ENCODE results near the gene TLE2.
"Not testable (repeated sequence)": the region's sequence is repeated elsewhere in the genome, so short reads cannot be mapped to it uniquely, and the experiment has no call there.

The TLE2 gene

GRCh38 chr19:3041327-3041726 is 12.2 kb upstream of the TLE2 start:
- H3K4me3 ChIP-seq (ENCODE audit: low read length): no peak overlapping the region
- no peak for DNase-seq (ENCODE audit: low read depth, low spot score)

DNA sequence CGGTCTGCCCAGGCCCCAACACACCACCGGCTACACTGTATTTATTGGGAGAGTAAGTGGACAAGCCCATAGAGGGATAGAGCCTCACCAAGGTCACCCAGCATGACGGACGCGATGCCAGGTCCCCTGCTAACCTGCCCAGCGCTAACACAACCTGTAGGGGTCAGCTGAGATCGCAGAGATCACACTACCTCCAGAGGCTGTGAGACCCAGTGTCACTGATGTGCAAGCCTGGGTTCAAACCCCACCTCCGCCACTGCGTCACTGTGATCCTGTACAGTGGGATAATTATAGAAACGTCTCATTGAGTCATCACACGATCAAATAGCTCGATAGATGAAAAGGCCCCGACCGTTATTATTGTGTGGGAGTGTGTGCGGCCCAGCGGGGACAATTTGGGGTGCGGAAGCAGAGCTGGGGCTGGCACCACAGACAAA is 10.6 kb upstream of the TLE2 start:
- H3K4me3 ChIP-seq (ENCODE audit: low read length): no peak overlapping the region
- no peak for DNase-seq (ENCODE audit: low read depth, low spot score)

- DNase-seq (ENCODE audit: low read depth, low spot score): no peak
- H3K4me3 ChIP-seq (ENCODE audit: low read length): no peak overlapping the region
These were observed 10.0 kb upstream of the TLE2 start for GRCh38 chr19:3039125-3039524.

DNA sequence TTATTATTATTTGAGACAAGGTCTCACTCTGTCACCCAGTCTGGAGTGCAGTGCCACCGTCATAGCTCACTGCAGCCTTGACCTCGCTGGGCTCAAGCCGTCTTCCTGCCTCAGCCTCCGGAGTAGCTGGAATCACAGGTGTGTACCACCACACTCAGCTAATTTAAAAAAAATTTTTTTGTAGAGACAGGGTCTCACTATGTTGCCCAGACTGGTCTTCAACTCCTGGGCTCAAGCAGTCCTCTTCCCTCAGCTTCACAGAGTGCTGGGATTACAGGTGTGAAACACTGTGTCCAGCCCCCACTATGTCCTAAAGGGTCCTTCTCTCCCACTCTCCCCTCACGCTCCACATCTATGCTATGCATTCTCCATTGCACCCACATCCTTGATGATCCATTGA is 9.1 kb upstream of the TLE2 start:
- H3K4me3 ChIP-seq (ENCODE audit: low read length): no peak overlapping the region
- DNase-seq (ENCODE audit: low read depth, low spot score): no peak

DNA sequence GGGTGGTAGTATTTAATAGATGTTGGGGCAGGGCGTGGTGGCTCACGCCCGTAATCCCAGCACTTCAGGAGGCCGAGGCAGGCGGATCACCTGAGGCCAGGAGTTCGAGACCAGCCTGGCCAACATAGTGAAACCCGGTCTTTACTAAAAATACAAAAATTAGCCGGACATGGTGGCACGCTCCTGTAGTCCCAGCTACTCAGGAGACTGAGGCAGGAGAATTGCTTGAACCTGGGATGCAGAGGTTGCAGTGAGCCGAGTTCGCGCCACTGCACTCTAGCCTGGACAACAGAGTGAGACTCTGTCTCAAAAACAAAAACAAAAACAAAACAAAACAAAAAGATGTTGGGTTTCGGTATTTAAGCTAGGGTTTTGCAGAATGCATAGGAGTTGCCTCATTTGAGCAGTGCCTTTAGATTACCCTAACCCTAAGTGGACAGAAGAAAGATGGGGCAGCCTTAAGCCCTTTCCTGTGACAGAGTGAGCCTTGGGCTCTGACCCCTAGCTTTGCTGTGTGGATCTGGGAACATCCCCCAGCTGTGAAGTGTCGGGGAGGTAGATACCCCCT is 8.0 kb upstream of the TLE2 start:
- peak overlapping the region; percentile 82 for H3K4me3 ChIP-seq (ENCODE audit: low read length)
- not testable (repeated sequence) for DNase-seq (ENCODE audit: low read depth, low spot score)

DNA sequence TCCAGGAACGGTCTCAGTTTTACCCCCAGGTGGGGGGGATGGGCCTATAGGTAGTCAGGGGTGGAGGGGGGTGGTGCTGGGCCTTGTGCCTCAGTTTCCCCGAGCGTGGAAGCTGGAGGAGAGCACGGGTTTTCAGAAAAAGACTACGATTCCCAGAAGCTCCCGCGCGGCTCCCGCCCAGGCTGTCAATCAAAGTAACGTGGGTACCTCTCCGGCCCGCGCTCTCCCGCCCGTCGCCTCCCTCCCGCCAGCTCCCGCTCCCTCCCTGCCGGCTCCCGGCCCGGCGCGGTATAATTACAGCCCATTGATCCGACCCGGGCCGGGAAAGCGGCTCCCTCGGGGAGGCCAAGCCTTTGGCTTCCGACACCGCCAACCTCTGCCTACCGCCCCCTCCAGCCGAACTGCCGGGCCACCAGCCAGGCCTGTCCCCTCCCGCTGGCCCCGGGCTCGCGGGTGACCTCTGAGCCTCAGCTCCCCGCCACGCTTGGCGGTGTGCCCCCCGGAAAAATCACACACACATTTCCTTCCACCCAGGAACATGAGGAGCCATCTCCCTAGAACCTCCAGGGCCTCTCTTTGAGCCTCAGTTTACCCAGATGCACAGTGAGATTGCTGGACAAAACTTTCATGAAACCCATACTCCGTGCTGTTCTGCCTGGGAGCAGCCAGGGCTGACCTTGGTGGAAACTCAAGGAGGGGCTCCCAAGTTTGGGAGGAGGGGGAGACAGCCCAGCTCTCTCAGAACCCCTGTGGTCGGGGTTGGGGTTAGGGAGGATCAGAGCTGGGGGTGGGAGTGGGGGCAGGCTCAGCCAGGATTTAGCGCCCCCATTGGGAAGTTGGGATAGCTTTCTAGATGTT is 7.3 kb upstream of the TLE2 start:
- peak overlapping the region; percentile 82 for H3K4me3 ChIP-seq (ENCODE audit: low read length)
- peak; percentile 80 for DNase-seq (ENCODE audit: low read depth, low spot score)

GRCh38 chr19:3035542-3036118 is 6.5 kb upstream of the TLE2 start:
- peak; percentile 99 for DNase-seq (ENCODE audit: low read depth, low spot score)
- peak overlapping the region; percentile 82 for H3K4me3 ChIP-seq (ENCODE audit: low read length)

- peak; percentile 49 for DNase-seq (ENCODE audit: low read depth, low spot score)
- H3K4me3 ChIP-seq (ENCODE audit: low read length): peak overlapping the region; percentile 82
These were observed 5.8 kb upstream of the TLE2 start for GRCh38 chr19:3034656-3035541.

- no peak overlapping the region for H3K4me3 ChIP-seq (ENCODE audit: low read length)
These were observed 5.3 kb upstream of the TLE2 start for GRCh38 chr19:3034406-3034655.

GRCh38 chr19:3033595-3034405 is 4.7 kb upstream of the TLE2 start:
- no peak for DNase-seq (ENCODE audit: low read depth, low spot score)
- no peak overlapping the region for H3K4me3 ChIP-seq (ENCODE audit: low read length)

More at GRCh38 chr19:3034406-3034655, 5.3 kb upstream of the TLE2 start:
- no peak for DNase-seq (ENCODE audit: low read depth, low spot score)

DNA sequence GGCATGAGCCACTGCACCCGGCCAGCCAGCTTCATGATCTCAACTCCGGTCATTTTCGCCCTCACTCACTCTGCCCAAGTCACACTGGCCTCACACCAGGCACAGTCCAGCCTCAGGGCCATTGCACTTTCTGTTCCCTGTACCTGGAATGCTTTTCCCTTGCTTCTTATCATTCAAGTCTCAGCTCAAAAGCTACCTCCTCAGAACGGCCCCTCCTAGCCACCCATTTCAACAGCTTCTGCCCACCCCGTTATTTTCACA is 2.5 kb upstream of the TLE2 start:
- no peak for DNase-seq (ENCODE audit: low read depth, low spot score)

GRCh38 chr19:3028305-3029064 is 595 bp downstream of the TLE2 start:
- DNase-seq (ENCODE audit: low read depth, low spot score): no peak
- H3K4me3 ChIP-seq (ENCODE audit: low read length): peak overlapping the region; percentile 58

More for the DNA sequence above, 2.5 kb upstream of the TLE2 start:
- no peak overlapping the region for H3K4me3 ChIP-seq (ENCODE audit: low read length)

DNA sequence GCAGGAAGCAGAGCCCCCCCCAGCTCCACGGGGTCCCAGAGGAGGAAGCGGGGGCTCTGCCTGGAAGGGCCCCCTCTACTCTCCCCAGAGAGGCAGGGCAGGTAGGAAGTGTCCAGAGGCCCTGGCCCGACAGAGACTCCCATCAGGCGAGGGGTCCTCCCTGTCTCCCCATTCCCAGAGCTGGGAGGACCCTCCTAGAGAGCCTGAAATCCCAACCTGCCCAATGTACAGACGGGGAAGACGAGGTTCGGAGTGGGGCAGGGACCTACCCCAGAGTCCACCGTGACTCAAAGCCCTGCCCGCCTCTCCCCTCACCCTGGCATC is 1.1 kb downstream of the TLE2 start:
- DNase-seq (ENCODE audit: low read depth, low spot score): no peak
- no peak overlapping the region; the same call in 1 of the 2 replicates for H3K4me3 ChIP-seq (ENCODE audit: low read length)

- H3K4me3 ChIP-seq (ENCODE audit: low read length): no peak overlapping the region
- no peak for DNase-seq (ENCODE audit: low read depth, low spot score)
These were observed 1.8 kb downstream of the TLE2 start for GRCh38 chr19:3027292-3027691.

DNA sequence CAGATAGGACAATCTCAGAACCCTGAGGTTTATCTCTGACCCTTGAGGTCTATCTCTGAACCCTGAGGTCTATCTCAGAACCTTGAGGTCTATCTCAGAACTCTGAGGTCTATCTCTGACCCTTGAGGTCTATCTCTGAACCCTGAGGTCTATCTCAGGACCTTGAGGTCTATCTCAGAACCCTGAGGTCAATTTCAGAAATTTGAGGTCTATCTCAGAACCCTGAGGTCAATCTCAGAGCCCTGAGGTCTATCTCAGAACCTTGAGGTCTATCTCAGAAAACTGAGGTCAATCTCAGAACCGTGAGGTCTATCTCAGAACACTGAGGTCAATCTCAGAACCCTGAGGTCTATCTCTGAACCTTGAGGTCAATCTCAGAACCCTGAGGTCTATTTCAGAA is 2.3 kb downstream of the TLE2 start:
- no peak overlapping the region for H3K4me3 ChIP-seq (ENCODE audit: low read length)

DNA sequence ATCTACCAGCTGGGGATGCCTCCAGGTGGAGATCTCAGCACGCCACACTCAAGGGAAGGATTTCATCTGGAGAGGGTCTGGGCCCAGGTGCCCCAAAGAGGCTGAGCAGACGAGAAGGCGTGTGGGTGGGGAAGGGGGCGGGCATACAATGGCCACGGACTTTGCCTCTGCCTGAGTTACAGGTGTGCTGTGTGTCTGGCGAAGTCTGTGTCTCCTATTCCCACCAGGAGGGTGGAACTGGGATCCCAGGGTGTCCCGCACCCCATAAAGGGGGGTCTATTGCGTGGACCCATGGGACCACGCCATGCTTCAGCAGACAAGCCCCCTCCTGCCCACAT is 3.6 kb downstream of the TLE2 start:
- no peak overlapping the region for H3K4me3 ChIP-seq (ENCODE audit: low read length)
- no peak for DNase-seq (ENCODE audit: low read depth, low spot score)

More for the DNA sequence above, 2.3 kb downstream of the TLE2 start:
- DNase-seq (ENCODE audit: low read depth, low spot score): no peak

- H3K4me3 ChIP-seq (ENCODE audit: low read length): no peak overlapping the region
These were observed 4.1 kb downstream of the TLE2 start for GRCh38 chr19:3024870-3025548.

GRCh38 chr19:3024509-3024869 is 4.6 kb downstream of the TLE2 start:
- no peak overlapping the region for H3K4me3 ChIP-seq (ENCODE audit: low read length)
- no peak for DNase-seq (ENCODE audit: low read depth, low spot score)

More at GRCh38 chr19:3024870-3025548, 4.1 kb downstream of the TLE2 start:
- no peak for DNase-seq (ENCODE audit: low read depth, low spot score)

Measured in Jurkat, Clone E6-1 (cell line).